Measurements from ENCODE around the gene PKN1.
"Not testable (repeated sequence)": the region's sequence is repeated elsewhere in the genome, so short reads cannot be mapped to it uniquely, and the experiment has no call there.

PKN1 gene

GRCh38 chr19:14430712-14431111 lies 2.4 kb upstream of the PKN1 start:
- no peak for DNase-seq (ENCODE audit: low read depth)

GRCh38 chr19:14433554-14434501 lies 722 bp downstream of the PKN1 start:
- DNase-seq (ENCODE audit: low read depth): peak; percentile 50

- peak; percentile 43 for DNase-seq (ENCODE audit: low read depth)
Measured at GRCh38 chr19:14434543-14435319, 1.6 kb downstream of the PKN1 start.

GRCh38 chr19:14435320-14436050 lies 2.4 kb downstream of the PKN1 start:
- DNase-seq (ENCODE audit: low read depth): no peak

- DNase-seq (ENCODE audit: low read depth): no peak
Measured at GRCh38 chr19:14437578-14438140, 4.6 kb downstream of the PKN1 start.

GRCh38 chr19:14439014-14439413 lies 5.9 kb downstream of the PKN1 start:
- no peak for DNase-seq (ENCODE audit: low read depth)

- DNase-seq (ENCODE audit: low read depth): peak; percentile 63
Measured at GRCh38 chr19:14440049-14440448, 6.9 kb downstream of the PKN1 start.

GRCh38 chr19:14441041-14441938 lies 8.2 kb downstream of the PKN1 start:
- no peak for DNase-seq (ENCODE audit: low read depth)

GRCh38 chr19:14442891-14443631 lies 10.0 kb downstream of the PKN1 start:
- no peak for DNase-seq (ENCODE audit: low read depth)

- DNase-seq (ENCODE audit: low read depth): no peak
Measured at GRCh38 chr19:14443632-14444216, 10.6 kb downstream of the PKN1 start.

- no peak for DNase-seq (ENCODE audit: low read depth)
Measured at GRCh38 chr19:14446336-14447036, 13.4 kb downstream of the PKN1 start.

- DNase-seq (ENCODE audit: low read depth): no peak
Measured at GRCh38 chr19:14449321-14449720, 16.2 kb downstream of the PKN1 start.

- no peak for DNase-seq (ENCODE audit: low read depth)
Measured at GRCh38 chr19:14450168-14450874, 17.2 kb downstream of the PKN1 start.

- DNase-seq (ENCODE audit: low read depth): no peak
Measured at GRCh38 chr19:14450876-14451275, 17.8 kb downstream of the PKN1 start.

- not testable (repeated sequence) for DNase-seq (ENCODE audit: low read depth)
Measured at GRCh38 chr19:14452303-14452702, 19.2 kb downstream of the PKN1 start.

- DNase-seq (ENCODE audit: low read depth): peak; percentile 27
Measured at GRCh38 chr19:14459703-14460102, 26.6 kb downstream of the PKN1 start.

- DNase-seq (ENCODE audit: low read depth): no peak
Measured at GRCh38 chr19:14460935-14461334, 27.8 kb downstream of the PKN1 start.

- not testable (repeated sequence) for DNase-seq (ENCODE audit: low read depth)
Measured at GRCh38 chr19:14462401-14462800, 29.3 kb downstream of the PKN1 start.

GRCh38 chr19:14463747-14464146 lies 30.6 kb downstream of the PKN1 start:
- DNase-seq (ENCODE audit: low read depth): no peak

Data from stimulated activated CD8-positive, alpha-beta memory T cell treated with anti-CD3 and anti-CD28 coated beads, Interleukin-12 subunit alpha, Interleukin-12 subunit beta, amount 100 ng/mL, for 4 hours (primary cell).